Progenitor cell of endocrine pancreas (in vitro differentiated cells): ENCODE measurements around the gene TMEM200A. TPM values are rescaled to one million over a fixed set of nuclear protein-coding genes. Genes with fewer than 3 reads are reported as not detected.

Experiments
- DNase-seq: peaks from one replicate; pipeline ENCODE4 v3.0.0; 2021; ENCODE audit warnings: low spot score; ENCODE audit not compliant: unreplicated experiment
- H3K27ac Mint-ChIP-seq: 2 replicates; pipeline ENCODE4 v1.8.0; 2021; ENCODE audit warnings: mild to moderate bottlenecking, moderate library complexity, mixed read lengths
- H3K27me3 Mint-ChIP-seq: 2 replicates; pipeline ENCODE4 v1.8.0; 2021; ENCODE audit warnings: mixed read lengths
- H3K36me3 Mint-ChIP-seq: 2 replicates; pipeline ENCODE4 v1.8.0; 2022; ENCODE audit warnings: mixed read lengths; ENCODE audit not compliant: insufficient read depth
- H3K4me1 Mint-ChIP-seq: 2 replicates; pipeline ENCODE4 v1.8.0; 2021; ENCODE audit warnings: low read depth, mixed read lengths
- H3K4me3 Mint-ChIP-seq: 2 replicates; pipeline ENCODE4 v1.8.0; 2021; ENCODE audit warnings: low read depth, mild to moderate bottlenecking, moderate library complexity, mixed read lengths
- H3K9me3 Mint-ChIP-seq: 2 replicates; pipeline ENCODE4 v1.8.0; 2021; ENCODE audit warnings: low read depth, mixed read lengths
- CTCF ChIP-seq: fragments of 200-600 bp; sonication (generic); IDR thresholded peaks from one replicate; pipeline ENCODE4 v1.5.0; 2021; ENCODE audit warnings: antibody characterized with exemption, mild to moderate bottlenecking; ENCODE audit not compliant: unreplicated experiment
- total RNA-seq: library from RNA; stranded (reverse); gene quantifications from 2 replicates; pipeline ENCODE4 v1.2.1, GENCODE V29; 2021

TMEM200A gene
- total RNA-seq, 1 donor from 2014 or later: 13.0 TPM

- Mint-ChIP-seq H3K36me3 (no peaks in the 10 kb centered on the region), H3K27ac (no peak overlapping the region), H3K9me3 (peaks cover 4% of the 10 kb centered on the region), H3K4me1 (peaks cover 5% of the 10 kb centered on the region), H3K4me3 (no peak overlapping the region), H3K27me3 (peaks cover 16% of the 10 kb centered on the region)
- DNase-seq: peak; percentile 17
- no peak for TF ChIP-seq CTCF
These were observed 3.7 kb upstream of the TMEM200A start for GRCh38 chr6:130362128-130362527.

GRCh38 chr6:130364224-130364780 is 1.5 kb upstream of the TMEM200A start:
- Mint-ChIP-seq H3K4me3 (peak overlapping the region; percentile 83), H3K4me1 (peaks cover 12% of the 10 kb centered on the region), H3K36me3 (no peaks in the 10 kb centered on the region), H3K27ac (no peak overlapping the region), H3K27me3 (peaks cover 21% of the 10 kb centered on the region), H3K9me3 (peaks cover 4% of the 10 kb centered on the region)
- TF ChIP-seq CTCF: no peak
- no peak for DNase-seq

- DNase-seq: peak; percentile 60
- peaks cover 24% of the 10 kb centered on the region for H3K27me3 Mint-ChIP-seq
These were observed 539 bp downstream of the TMEM200A start for GRCh38 chr6:130366107-130367005.

GRCh38 chr6:130367767-130368166 is 1.9 kb downstream of the TMEM200A start:
- Mint-ChIP-seq H3K27ac (no peak overlapping the region), H3K4me1 (peaks cover 12% of the 10 kb centered on the region), H3K9me3 (no peaks in the 10 kb centered on the region), H3K36me3 (no peaks in the 10 kb centered on the region), H3K27me3 (peaks cover 24% of the 10 kb centered on the region), H3K4me3 (peak overlapping the region; percentile 83)
- DNase-seq: no peak
- TF ChIP-seq CTCF: no peak

More at GRCh38 chr6:130366107-130367005, 539 bp downstream of the TMEM200A start:
- peak; percentile 55 for TF ChIP-seq CTCF
- Mint-ChIP-seq H3K4me3 (peak overlapping the region; percentile 83), H3K27ac (peak overlapping the region; percentile 90), H3K4me1 (peaks cover 12% of the 10 kb centered on the region), H3K36me3 (no peaks in the 10 kb centered on the region), H3K9me3 (no peaks in the 10 kb centered on the region)

GRCh38 chr6:130368576-130368975 is 2.8 kb downstream of the TMEM200A start:
- Mint-ChIP-seq H3K4me1 (peaks cover 12% of the 10 kb centered on the region), H3K4me3 (no peak overlapping the region), H3K9me3 (no peaks in the 10 kb centered on the region), H3K27me3 (peaks cover 24% of the 10 kb centered on the region), H3K36me3 (no peaks in the 10 kb centered on the region), H3K27ac (no peak overlapping the region)
- no peak for TF ChIP-seq CTCF
- no peak for DNase-seq
